ENCODE data around the gene ARFGAP3.
"Not testable (repeated sequence)": the region's sequence is repeated elsewhere in the genome, so short reads cannot be mapped to it uniquely, and the experiment has no call there.

ARFGAP3 gene

GRCh38 chr22:42788021-42788420 lies 69.1 kb downstream of the ARFGAP3 start:
- no peak overlapping the region for H3K9ac ChIP-seq (ENCODE audit: low read length)
- H3K9me3 ChIP-seq (ENCODE audit: low read length): no peaks in the 10 kb centered on the region
- H3K27ac ChIP-seq (ENCODE audit: low read depth, low read length): no peak overlapping the region
- H3K4me1 ChIP-seq (ENCODE audit: insufficient read depth, low read length): no peaks in the 10 kb centered on the region
- H3K36me3 ChIP-seq (ENCODE audit: insufficient read depth, low read length): no peaks in the 10 kb centered on the region
- H3K27me3 ChIP-seq (ENCODE audit: control insufficient read depth in 1 of 2, insufficient read depth in 2 of 2, low read length in 2 of 2): no peaks in the 10 kb centered on the region
- H3K4me3 ChIP-seq (ENCODE audit: low read depth in 1 of 2, low read length in 2 of 2): no peak overlapping the region

- no peaks in the 10 kb centered on the region for H3K4me1 ChIP-seq (ENCODE audit: insufficient read depth, low read length)
- H3K9me3 ChIP-seq (ENCODE audit: low read length): no peaks in the 10 kb centered on the region
- H3K9ac ChIP-seq (ENCODE audit: low read length): no peak overlapping the region
- H3K36me3 ChIP-seq (ENCODE audit: insufficient read depth, low read length): no peaks in the 10 kb centered on the region
- H3K27me3 ChIP-seq (ENCODE audit: control insufficient read depth in 1 of 2, insufficient read depth in 2 of 2, low read length in 2 of 2): no peaks in the 10 kb centered on the region
- H3K27ac ChIP-seq (ENCODE audit: low read depth, low read length): no peak overlapping the region
- H3K4me3 ChIP-seq (ENCODE audit: low read depth in 1 of 2, low read length in 2 of 2): no peak overlapping the region
These were observed 69.7 kb downstream of the ARFGAP3 start for GRCh38 chr22:42787357-42787736.

GRCh38 chr22:42786606-42787356 lies 70.3 kb downstream of the ARFGAP3 start:
- no peaks in the 10 kb centered on the region for H3K36me3 ChIP-seq (ENCODE audit: insufficient read depth, low read length)
- H3K27me3 ChIP-seq (ENCODE audit: control insufficient read depth in 1 of 2, insufficient read depth in 2 of 2, low read length in 2 of 2): no peaks in the 10 kb centered on the region
- no peak overlapping the region for H3K4me3 ChIP-seq (ENCODE audit: low read depth in 1 of 2, low read length in 2 of 2)
- no peak overlapping the region for H3K27ac ChIP-seq (ENCODE audit: low read depth, low read length)
- no peak overlapping the region for H3K9ac ChIP-seq (ENCODE audit: low read length)
- no peaks in the 10 kb centered on the region for H3K9me3 ChIP-seq (ENCODE audit: low read length)
- no peaks in the 10 kb centered on the region for H3K4me1 ChIP-seq (ENCODE audit: insufficient read depth, low read length)

GRCh38 chr22:42785706-42786499 lies 71.2 kb downstream of the ARFGAP3 start:
- no peaks in the 10 kb centered on the region for H3K4me1 ChIP-seq (ENCODE audit: insufficient read depth, low read length)
- no peaks in the 10 kb centered on the region for H3K27me3 ChIP-seq (ENCODE audit: control insufficient read depth in 1 of 2, insufficient read depth in 2 of 2, low read length in 2 of 2)
- H3K4me3 ChIP-seq (ENCODE audit: low read depth in 1 of 2, low read length in 2 of 2): no peak overlapping the region
- H3K9ac ChIP-seq (ENCODE audit: low read length): no peak overlapping the region
- H3K9me3 ChIP-seq (ENCODE audit: low read length): no peaks in the 10 kb centered on the region
- no peak overlapping the region for H3K27ac ChIP-seq (ENCODE audit: low read depth, low read length)
- H3K36me3 ChIP-seq (ENCODE audit: insufficient read depth, low read length): no peaks in the 10 kb centered on the region

GRCh38 chr22:42782306-42782705 lies 74.8 kb downstream of the ARFGAP3 start:
- H3K36me3 ChIP-seq (ENCODE audit: insufficient read depth, low read length); H3K27ac ChIP-seq (ENCODE audit: low read depth, low read length); H3K9ac ChIP-seq (ENCODE audit: low read length); H3K4me1 ChIP-seq (ENCODE audit: insufficient read depth, low read length); H3K27me3 ChIP-seq (ENCODE audit: control insufficient read depth in 1 of 2, insufficient read depth in 2 of 2, low read length in 2 of 2); H3K4me3 ChIP-seq (ENCODE audit: low read depth in 1 of 2, low read length in 2 of 2); H3K9me3 ChIP-seq (ENCODE audit: low read length): not testable (repeated sequence)

- H3K36me3 ChIP-seq (ENCODE audit: insufficient read depth, low read length): no peaks in the 10 kb centered on the region
- no peaks in the 10 kb centered on the region for H3K4me1 ChIP-seq (ENCODE audit: insufficient read depth, low read length)
- no peaks in the 10 kb centered on the region for H3K9me3 ChIP-seq (ENCODE audit: low read length)
- H3K27me3 ChIP-seq (ENCODE audit: control insufficient read depth in 1 of 2, insufficient read depth in 2 of 2, low read length in 2 of 2): no peaks in the 10 kb centered on the region
- H3K9ac ChIP-seq (ENCODE audit: low read length): no peak overlapping the region
- H3K4me3 ChIP-seq (ENCODE audit: low read depth in 1 of 2, low read length in 2 of 2): no peak overlapping the region
- no peak overlapping the region for H3K27ac ChIP-seq (ENCODE audit: low read depth, low read length)
These were observed 77.0 kb downstream of the ARFGAP3 start for GRCh38 chr22:42780070-42780540.

GRCh38 chr22:42777126-42777525 lies 79.9 kb downstream of the ARFGAP3 start:
- Histone ChIP-seq H3K9me3 (ENCODE audit: low read length) (no peaks in the 10 kb centered on the region), H3K4me3 (ENCODE audit: low read depth in 1 of 2, low read length in 2 of 2) (no peak overlapping the region), H3K36me3 (ENCODE audit: insufficient read depth, low read length) (no peaks in the 10 kb centered on the region), H3K27me3 (ENCODE audit: control insufficient read depth in 1 of 2, insufficient read depth in 2 of 2, low read length in 2 of 2) (no peaks in the 10 kb centered on the region), H3K9ac (ENCODE audit: low read length) (no peak overlapping the region), H3K27ac (ENCODE audit: low read depth, low read length) (no peak overlapping the region), H3K4me1 (ENCODE audit: insufficient read depth, low read length) (no peaks in the 10 kb centered on the region)

GRCh38 chr22:42773167-42773566 lies 83.9 kb downstream of the ARFGAP3 start:
- Histone ChIP-seq H3K27me3 (ENCODE audit: control insufficient read depth in 1 of 2, insufficient read depth in 2 of 2, low read length in 2 of 2) (no peaks in the 10 kb centered on the region), H3K27ac (ENCODE audit: low read depth, low read length) (no peak overlapping the region), H3K9ac (ENCODE audit: low read length) (no peak overlapping the region), H3K36me3 (ENCODE audit: insufficient read depth, low read length) (no peaks in the 10 kb centered on the region), H3K4me3 (ENCODE audit: low read depth in 1 of 2, low read length in 2 of 2) (no peak overlapping the region), H3K9me3 (ENCODE audit: low read length) (no peaks in the 10 kb centered on the region), H3K4me1 (ENCODE audit: insufficient read depth, low read length) (no peaks in the 10 kb centered on the region)

- Histone ChIP-seq H3K9ac (ENCODE audit: low read length) (no peak overlapping the region), H3K9me3 (ENCODE audit: low read length) (no peaks in the 10 kb centered on the region), H3K27ac (ENCODE audit: low read depth, low read length) (no peak overlapping the region), H3K36me3 (ENCODE audit: insufficient read depth, low read length) (no peaks in the 10 kb centered on the region), H3K4me3 (ENCODE audit: low read depth in 1 of 2, low read length in 2 of 2) (no peak overlapping the region), H3K4me1 (ENCODE audit: insufficient read depth, low read length) (no peaks in the 10 kb centered on the region), H3K27me3 (ENCODE audit: control insufficient read depth in 1 of 2, insufficient read depth in 2 of 2, low read length in 2 of 2) (no peaks in the 10 kb centered on the region)
These were observed 84.4 kb downstream of the ARFGAP3 start for GRCh38 chr22:42772647-42773046.

- H3K9ac ChIP-seq (ENCODE audit: low read length): no peak overlapping the region
- no peak overlapping the region for H3K4me3 ChIP-seq (ENCODE audit: low read depth in 1 of 2, low read length in 2 of 2)
- no peaks in the 10 kb centered on the region for H3K9me3 ChIP-seq (ENCODE audit: low read length)
- no peaks in the 10 kb centered on the region for H3K27me3 ChIP-seq (ENCODE audit: control insufficient read depth in 1 of 2, insufficient read depth in 2 of 2, low read length in 2 of 2)
- no peaks in the 10 kb centered on the region for H3K36me3 ChIP-seq (ENCODE audit: insufficient read depth, low read length)
- no peak overlapping the region for H3K27ac ChIP-seq (ENCODE audit: low read depth, low read length)
- H3K4me1 ChIP-seq (ENCODE audit: insufficient read depth, low read length): no peaks in the 10 kb centered on the region
These were observed 86.0 kb downstream of the ARFGAP3 start for GRCh38 chr22:42770941-42771647.

GRCh38 chr22:42770448-42770726 lies 86.7 kb downstream of the ARFGAP3 start:
- H3K9me3 ChIP-seq (ENCODE audit: low read length): no peaks in the 10 kb centered on the region
- H3K27me3 ChIP-seq (ENCODE audit: control insufficient read depth in 1 of 2, insufficient read depth in 2 of 2, low read length in 2 of 2): no peaks in the 10 kb centered on the region
- H3K36me3 ChIP-seq (ENCODE audit: insufficient read depth, low read length): no peaks in the 10 kb centered on the region
- H3K27ac ChIP-seq (ENCODE audit: low read depth, low read length): no peak overlapping the region
- peak overlapping the region in 1 of 2 donors; percentile 38 for H3K4me3 ChIP-seq (ENCODE audit: low read depth in 1 of 2, low read length in 2 of 2)
- no peak overlapping the region for H3K9ac ChIP-seq (ENCODE audit: low read length)
- H3K4me1 ChIP-seq (ENCODE audit: insufficient read depth, low read length): no peaks in the 10 kb centered on the region
